GM19238 (cell line): ENCODE measurements around the gene USP2.
"Not testable (repeated sequence)": the region's sequence is repeated elsewhere in the genome, so short reads cannot be mapped to it uniquely, and the experiment has no call there.

Experiments used
- DNase-seq: peaks from one replicate; pipeline ENCODE4 v3.0.0; 2011; ENCODE audit warnings: low spot score; ENCODE audit not compliant: insufficient read length

The USP2 gene

GRCh38 chr11:119414734-119415133, 33.2 kb upstream of the USP2 start:
- no peak for DNase-seq

GRCh38 chr11:119414321-119414720, 32.8 kb upstream of the USP2 start:
- no peak for DNase-seq

- DNase-seq = no peak
Observed at GRCh38 chr11:119412072-119412471, 30.6 kb upstream of the USP2 start.

GRCh38 chr11:119410501-119410900, 29.0 kb upstream of the USP2 start:
- DNase-seq = no peak

GRCh38 chr11:119409731-119410130, 28.2 kb upstream of the USP2 start:
- no peak for DNase-seq

- no peak for DNase-seq
Observed at GRCh38 chr11:119406005-119406404, 24.5 kb upstream of the USP2 start.

- DNase-seq = not testable (repeated sequence)
Observed at GRCh38 chr11:119405448-119405847, 24.0 kb upstream of the USP2 start.

- no peak for DNase-seq
Observed at GRCh38 chr11:119404872-119405271, 23.4 kb upstream of the USP2 start.

- DNase-seq = no peak
Observed at GRCh38 chr11:119403021-119403420, 21.5 kb upstream of the USP2 start.

GRCh38 chr11:119402470-119402869, 21.0 kb upstream of the USP2 start:
- DNase-seq = no peak

- no peak for DNase-seq
Observed at GRCh38 chr11:119400860-119401259, 19.4 kb upstream of the USP2 start.

GRCh38 chr11:119397740-119398139, 16.2 kb upstream of the USP2 start:
- DNase-seq = no peak

- no peak for DNase-seq
Observed at GRCh38 chr11:119396835-119397234, 15.3 kb upstream of the USP2 start.

GRCh38 chr11:119391275-119391674, 9.8 kb upstream of the USP2 start:
- DNase-seq = no peak

- DNase-seq = no peak
Observed at GRCh38 chr11:119389611-119390254, 8.2 kb upstream of the USP2 start.

GRCh38 chr11:119388103-119388502, 6.6 kb upstream of the USP2 start:
- no peak for DNase-seq

GRCh38 chr11:119384332-119384731, 2.8 kb upstream of the USP2 start:
- DNase-seq = no peak

GRCh38 chr11:119382513-119382912, 1.0 kb upstream of the USP2 start:
- DNase-seq = not testable (repeated sequence)

GRCh38 chr11:119382101-119382500, 611 bp upstream of the USP2 start:
- no peak for DNase-seq

GRCh38 chr11:119380827-119381180, 686 bp downstream of the USP2 start:
- no peak for DNase-seq

GRCh38 chr11:119380160-119380826, 1.2 kb downstream of the USP2 start:
- no peak for DNase-seq

- DNase-seq = no peak
Observed at GRCh38 chr11:119378851-119379465, 2.5 kb downstream of the USP2 start.
